HEK293 (cell line): ENCODE measurements around the gene ZFP92.

Experiments
- CTCF ChIA-PET: fragments of 350-600 bp; formaldehyde crosslinking; extraction: SDS; loops from one replicate; lab custom pipeline; 2021; ENCODE audit warnings: antibody characterized with exemption; lab: Yijun Ruan, JAX
- POLR2A ChIA-PET: fragments of 300-600 bp; formaldehyde crosslinking; extraction: SDS; loops from one replicate; lab custom pipeline; 2020; ENCODE audit warnings: antibody characterized with exemption, inconsistent platforms; lab: Yijun Ruan, JAX
- H3K27ac ChIP-seq: fragments of 200-500 bp; sonication (Bioruptor generic); 2 replicates; pipeline ENCODE4 v1.5.1; 2014; ENCODE audit warnings: low read depth, low read length, control low read depth, inconsistent platforms; ENCODE audit errors: extremely low read depth
- H3K36me3 ChIP-seq, 2 experiments: fragments of 200-500 bp in 1 of 2; sonication (Bioruptor generic) in 1 of 2; 1 replicate in 1 of 2; 2 replicates in 1 of 2; pipeline ENCODE4 v1.5.1; 2014 to 2017; ENCODE audit warnings: inconsistent platforms in 2 of 2, low read length in 2 of 2; ENCODE audit not compliant: control insufficient read depth in 2 of 2, insufficient read depth in 1 of 2
- H3K4me1 ChIP-seq: fragments of 200-500 bp; sonication (Bioruptor generic); 2 replicates; pipeline ENCODE4 v1.5.1; 2014; ENCODE audit warnings: mild to moderate bottlenecking, low read length, inconsistent platforms; ENCODE audit not compliant: control insufficient read depth, insufficient read depth
- H3K4me3 ChIP-seq: 2 replicates; pipeline ENCODE4 v1.5.1; 2011; ENCODE audit warnings: low read depth, mild to moderate bottlenecking, control low read depth, low read length, moderate library complexity
- H3K9me3 ChIP-seq: fragments of 200-500 bp; sonication (Bioruptor generic); 2 replicates; pipeline ENCODE4 v1.5.1; 2014; ENCODE audit warnings: low read depth, low read length, inconsistent platforms; ENCODE audit not compliant: control insufficient read depth, insufficient read depth
- FEZF1 ChIP-seq: fragments of 450-650 bp; formaldehyde crosslinking; IDR thresholded peaks from 2 replicates; pipeline ENCODE4 v1.5.1; 2016; ENCODE audit warnings: missing biosample characterization, missing genetic modification characterization
- HOXD13 ChIP-seq: sonication (generic); formaldehyde crosslinking; IDR thresholded peaks from 2 replicates; pipeline ENCODE4 v1.8.0; 2022; ENCODE audit warnings: missing genetic modification reagents, borderline replicate concordance
- PRDM4 ChIP-seq: fragments of 450-650 bp; formaldehyde crosslinking; IDR thresholded peaks from 2 replicates; pipeline ENCODE4 v1.5.1; 2017; ENCODE audit warnings: missing biosample characterization, missing genetic modification characterization
- SALL2 ChIP-seq: fragments of 450-650 bp; formaldehyde crosslinking; IDR thresholded peaks from 2 replicates; pipeline ENCODE4 v1.5.0; 2017; ENCODE audit warnings: missing biosample characterization, mild to moderate bottlenecking, missing genetic modification characterization, borderline replicate concordance
- SCRT1 ChIP-seq: fragments of 450-650 bp; formaldehyde crosslinking; IDR thresholded peaks from 2 replicates; pipeline ENCODE4 v1.5.1; 2016; ENCODE audit warnings: missing biosample characterization, missing genetic modification characterization, borderline replicate concordance
- ZBTB21 ChIP-seq: fragments of 450-650 bp; formaldehyde crosslinking; IDR thresholded peaks from 2 replicates; pipeline ENCODE4 v1.5.1; 2017; ENCODE audit warnings: missing biosample characterization, missing genetic modification characterization
- ZFP3 ChIP-seq: fragments of 450-650 bp; formaldehyde crosslinking; IDR thresholded peaks from 2 replicates; pipeline ENCODE4 v1.5.1; 2016; ENCODE audit warnings: low read depth, missing biosample characterization, missing genetic modification characterization
- ZIC2 ChIP-seq: fragments of 450-650 bp; formaldehyde crosslinking; IDR thresholded peaks from 2 replicates; pipeline ENCODE4 v1.5.1; 2016; ENCODE audit warnings: missing biosample characterization, missing genetic modification characterization
- ZNF18 ChIP-seq: fragments of 450-650 bp; formaldehyde crosslinking; IDR thresholded peaks from 2 replicates; pipeline ENCODE4 v1.5.1; 2016; ENCODE audit warnings: missing biosample characterization, missing genetic modification characterization
- ZNF214 ChIP-seq: fragments of 450-650 bp; formaldehyde crosslinking; IDR thresholded peaks from 2 replicates; pipeline ENCODE4 v1.5.1; 2017; ENCODE audit warnings: missing biosample characterization, mild to moderate bottlenecking, missing genetic modification characterization, borderline replicate concordance
- ZNF239 ChIP-seq: fragments of 450-650 bp; formaldehyde crosslinking; IDR thresholded peaks from 2 replicates; pipeline ENCODE4 v1.5.1; 2016; ENCODE audit warnings: missing biosample characterization, missing genetic modification characterization
- ZNF248 ChIP-seq: fragments of 450-650 bp; formaldehyde crosslinking; IDR thresholded peaks from 2 replicates; pipeline ENCODE4 v1.5.1; 2017; ENCODE audit warnings: missing biosample characterization, missing genetic modification characterization
- ZNF280D ChIP-seq: fragments of 450-650 bp; formaldehyde crosslinking; IDR thresholded peaks from 2 replicates; pipeline ENCODE4 v1.5.1; 2016; ENCODE audit warnings: missing biosample characterization, missing genetic modification characterization
- ZNF521 ChIP-seq: fragments of 450-650 bp; formaldehyde crosslinking; IDR thresholded peaks from 2 replicates; pipeline ENCODE4 v1.5.1; 2017; ENCODE audit warnings: missing biosample characterization, mild to moderate bottlenecking, missing genetic modification characterization
- ZNF529 ChIP-seq: fragments of 450-650 bp; formaldehyde crosslinking; IDR thresholded peaks from 2 replicates; pipeline ENCODE4 v1.5.1; 2017; ENCODE audit warnings: missing genetic modification characterization, missing biosample characterization; ENCODE audit not compliant: insufficient replicate concordance
- ZNF623 ChIP-seq: fragments of 450-650 bp; formaldehyde crosslinking; IDR thresholded peaks from 2 replicates; pipeline ENCODE4 v1.5.1; 2016; ENCODE audit warnings: missing biosample characterization, missing genetic modification characterization
- ZNF624 ChIP-seq: fragments of 450-650 bp; formaldehyde crosslinking; IDR thresholded peaks from 2 replicates; pipeline ENCODE4 v1.5.1; 2017; ENCODE audit warnings: missing biosample characterization, missing genetic modification characterization
- ZNF654 ChIP-seq: fragments of 450-650 bp; formaldehyde crosslinking; IDR thresholded peaks from 2 replicates; pipeline ENCODE4 v1.5.1; 2016; ENCODE audit warnings: low read depth, missing biosample characterization, missing genetic modification characterization
- ZNF658 ChIP-seq: fragments of 450-650 bp; formaldehyde crosslinking; IDR thresholded peaks from 2 replicates; pipeline ENCODE4; 2016; ENCODE audit warnings: missing biosample characterization, missing genetic modification characterization
- ZNF76 ChIP-seq: fragments of 450-650 bp; formaldehyde crosslinking; IDR thresholded peaks from 2 replicates; pipeline ENCODE4; 2016; ENCODE audit warnings: low read depth, missing biosample characterization, missing genetic modification characterization, borderline replicate concordance
- ZNF785 ChIP-seq: fragments of 450-650 bp; formaldehyde crosslinking; IDR thresholded peaks from 2 replicates; pipeline ENCODE4 v1.5.1; 2016; ENCODE audit warnings: missing biosample characterization, missing genetic modification characterization
- ZNF792 ChIP-seq: fragments of 450-650 bp; formaldehyde crosslinking; IDR thresholded peaks from 2 replicates; pipeline ENCODE4 v1.5.1; 2016; ENCODE audit warnings: missing biosample characterization, missing genetic modification characterization
- ZNF830 ChIP-seq: fragments of 450-650 bp; IDR thresholded peaks from 2 replicates; pipeline ENCODE4 v1.5.0; 2018; ENCODE audit warnings: missing biosample characterization, missing genetic modification characterization, low read depth, mild to moderate bottlenecking, moderate library complexity
- ZNF843 ChIP-seq: fragments of 450-650 bp; formaldehyde crosslinking; IDR thresholded peaks from 2 replicates; pipeline ENCODE4 v1.5.1; 2016; ENCODE audit warnings: missing biosample characterization, missing genetic modification characterization
- ZSCAN16 ChIP-seq: fragments of 450-650 bp; formaldehyde crosslinking; IDR thresholded peaks from 2 replicates; pipeline ENCODE4 v1.5.1; 2016; ENCODE audit warnings: missing biosample characterization, missing genetic modification characterization
- ZXDB ChIP-seq: fragments of 450-650 bp; formaldehyde crosslinking; IDR thresholded peaks from 2 replicates; pipeline ENCODE4 v1.5.1; 2016; ENCODE audit warnings: missing biosample characterization, missing genetic modification characterization

ZFP92 gene

DNA sequence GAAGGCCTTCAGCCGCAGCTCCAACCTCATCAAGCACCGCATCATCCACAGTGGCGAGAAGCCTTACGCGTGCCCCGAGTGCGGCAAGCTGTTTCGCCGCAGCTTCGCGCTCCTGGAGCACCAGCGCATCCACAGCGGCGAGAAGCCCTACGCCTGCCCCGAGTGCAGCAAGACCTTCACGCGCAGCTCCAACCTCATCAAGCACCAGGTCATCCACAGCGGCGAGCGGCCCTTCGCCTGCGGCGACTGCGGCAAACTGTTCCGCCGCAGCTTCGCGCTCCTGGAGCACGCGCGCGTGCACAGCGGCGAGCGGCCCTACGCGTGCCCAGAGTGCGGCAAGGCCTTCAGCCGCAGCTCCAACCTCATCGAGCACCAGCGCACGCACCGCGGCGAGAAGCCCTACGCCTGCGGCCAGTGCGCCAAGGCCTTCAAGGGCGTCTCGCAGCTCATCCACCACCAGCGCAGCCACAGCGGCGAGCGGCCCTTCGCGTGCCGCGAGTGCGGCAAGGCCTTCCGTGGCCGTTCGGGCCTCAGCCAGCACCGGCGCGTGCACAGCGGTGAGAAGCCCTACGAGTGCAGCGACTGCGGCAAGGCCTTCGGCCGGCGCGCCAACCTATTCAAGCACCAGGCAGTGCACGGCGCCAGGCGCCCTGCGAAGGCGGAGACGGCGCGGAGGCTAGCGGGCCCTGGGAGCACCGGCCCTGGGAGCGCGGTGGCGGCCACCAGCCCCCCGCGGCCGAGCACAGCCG, 9.8 kb downstream of the ZFP92 start (continued):
- TF ChIP-seq ZNF214 (tag by site-specific recombination) = no peak
- no peak for TF ChIP-seq ZIC2
- TF ChIP-seq ZNF280D (tag by site-specific recombination) = no peak
- TF ChIP-seq ZNF529 (tag by site-specific recombination) = no peak
- TF ChIP-seq FEZF1 (tag by site-specific recombination) = no peak
- no peak for TF ChIP-seq ZSCAN16 (tag by site-specific recombination)
- TF ChIP-seq, all 188 proteins: peak for 0

- Histone ChIP-seq H3K4me3 (no peak overlapping the region), H3K4me1 (no peaks in the 10 kb centered on the region), H3K36me3 (no peaks in the 10 kb centered on the region), H3K9me3 (no peaks in the 10 kb centered on the region), H3K27ac (no peak overlapping the region)
- CTCF ChIA-PET = no interaction called here
- POLR2A ChIA-PET = no interaction called here
- no peak for TF ChIP-seq ZNF658 (tag by site-specific recombination)
- no peak for TF ChIP-seq ZNF843 (tag by site-specific recombination)
- TF ChIP-seq ZNF623 = no peak
- TF ChIP-seq HOXD13 = no peak
- TF ChIP-seq ZNF76 (tag by site-specific recombination) = no peak
- TF ChIP-seq SCRT1 (tag by site-specific recombination) = no peak
- TF ChIP-seq PRDM4 (tag by site-specific recombination) = no peak
Measured at GRCh38 chrX:153421856-153422255, 10.6 kb downstream of the ZFP92 start.

- ChIA-PET CTCF (interaction anchor here (0.6 to 0.9 kb wide), 2 partner anchors 37 to 59 kb away, joined by 3 read pairs; no protein-coding TSS in a partner anchor), POLR2A (no interaction called here)
- Histone ChIP-seq H3K36me3 (no peaks in the 10 kb centered on the region), H3K4me3 (no peak overlapping the region), H3K27ac (no peak overlapping the region), H3K4me1 (no peaks in the 10 kb centered on the region), H3K9me3 (no peaks in the 10 kb centered on the region)
- TF ChIP-seq ZNF792 (tag by site-specific recombination) (no peak), ZXDB (tag by site-specific recombination) (no peak), ZNF239 (tag by site-specific recombination) (no peak), ZFP3 (no peak), ZNF785 (tag by site-specific recombination) (no peak), ZNF248 (tag by site-specific recombination) (no peak), SALL2 (tag by site-specific recombination) (no peak), ZNF18 (no peak), ZNF830 (no peak), ZNF654 (tag by site-specific recombination) (no peak), ZNF624 (tag by site-specific recombination) (no peak), ZBTB21 (tag by site-specific recombination) (no peak), ZNF529 (tag by site-specific recombination) (no peak), ZNF521 (tag by site-specific recombination) (no peak)
Measured at GRCh38 chrX:153423652-153424051, 12.4 kb downstream of the ZFP92 start.
